B cell (primary cell): ENCODE data around the gene IGBP1. TPM values are rescaled to one million over a fixed set of nuclear protein-coding genes. Genes with fewer than 3 reads are reported as not detected.
A peak's percentile ranks its signal among the peaks of the same experiment; 100 is the strongest.

Experiments used
- ATAC-seq: fragments of 200-7000 bp; cut with Tn5 transposase; one replicate; pipeline ENCODE4 v1.10.0; 2021; ENCODE audit warnings: low read depth, mild to moderate bottlenecking, moderate number of reproducible peaks, moderate library complexity
- CTCF ChIA-PET: fragments of 350-600 bp; sonication (Branson Sonifier 250); formaldehyde crosslinking; loops from one replicate; lab custom pipeline; 2021; ENCODE audit warnings: antibody characterized with exemption, inconsistent platforms; lab: Charles Lee
- POLR2A ChIA-PET: fragments of 350-600 bp; sonication (Branson Sonifier 250); formaldehyde crosslinking; loops from one replicate; lab custom pipeline; 2021; ENCODE audit warnings: antibody characterized with exemption; lab: Charles Lee
- DNase-seq: peaks from one replicate; pipeline ENCODE4 v3.0.0; 2013
- H2AFZ ChIP-seq: 2 replicates; pipeline ENCODE4 v1.6.1; 2012; ENCODE audit warnings: mild to moderate bottlenecking, low read depth, low read length; ENCODE audit not compliant: insufficient read depth, poor library complexity, severe bottlenecking
- H3K27ac ChIP-seq, 2 donors: 1 replicate in 1 of 2; 2 replicates in 1 of 2; pipeline ENCODE4 v1.5.1; 2012 to 2013; ENCODE audit warnings: low read length in 2 of 2, mild to moderate bottlenecking in 2 of 2, moderate library complexity in 1 of 2
- H3K27me3 ChIP-seq, 4 experiments: fragments of 200-600 bp in 1 of 4; sonication (generic) in 1 of 4; replicated peaks in 1 of 4; 1 replicate in 2 of 4; 2 replicates in 2 of 4; pipeline versions ENCODE4 v1.6.1 to v1.7.0; 2013 to 2016; ENCODE audit warnings: low read length in 3 of 4, mild to moderate bottlenecking in 2 of 4, mixed read lengths in 1 of 4, moderate library complexity in 1 of 4; ENCODE audit not compliant: insufficient read depth in 4 of 4, control insufficient read depth in 3 of 4; ENCODE audit errors: control extremely low read depth in 1 of 4
- H3K36me3 ChIP-seq, 2 experiments: replicated peaks in 1 of 2; 1 replicate in 1 of 2; 2 replicates in 1 of 2; pipeline versions ENCODE4 v1.6.1 to v1.7.1; 2013; ENCODE audit warnings: low read length in 1 of 2; ENCODE audit not compliant: insufficient read depth in 2 of 2, control insufficient read depth in 1 of 2; ENCODE audit errors: control extremely low read depth in 1 of 2, extremely low read depth in 1 of 2
- H3K4me1 ChIP-seq, 2 donors: fragments of 200-600 bp in 1 of 2; sonication (generic) in 1 of 2; 1 replicate in 1 of 2; 2 replicates in 1 of 2; pipeline versions ENCODE4 v1.5.1 to v1.6.1; 2013 to 2017; ENCODE audit warnings: low read length in 2 of 2; ENCODE audit not compliant: control insufficient read depth in 2 of 2, insufficient read depth in 2 of 2
- H3K4me2 ChIP-seq: replicated peaks from 2 replicates; pipeline ENCODE3; 2012; ENCODE audit warnings: mild to moderate bottlenecking, low read depth, low read length; ENCODE audit not compliant: poor library complexity, severe bottlenecking
- H3K4me3 ChIP-seq, 5 experiments: fragments of 200-600 bp in 1 of 5; sonication (generic) in 1 of 5; 1 replicate in 3 of 5; 2 replicates in 2 of 5; pipeline versions ENCODE4 v1.5.1 to v1.7.0; 2011 to 2016; ENCODE audit warnings: low read length in 4 of 5, mild to moderate bottlenecking in 4 of 5, low read depth in 2 of 5, control low read depth in 1 of 5, moderate library complexity in 1 of 5; ENCODE audit not compliant: insufficient read depth in 1 of 5; ENCODE audit errors: control extremely low read depth in 1 of 5, extremely low read depth in 1 of 5
- H3K79me2 ChIP-seq: fragments of 200-600 bp; sonication (generic); one replicate; pipeline ENCODE4 v1.6.0; 2016; ENCODE audit warnings: low read length; ENCODE audit not compliant: control insufficient read depth, insufficient read depth
- H3K9ac ChIP-seq: fragments of 200-600 bp; sonication (generic); 2 replicates; pipeline ENCODE4 v1.6.1; 2017; ENCODE audit warnings: mild to moderate bottlenecking, low read length, moderate library complexity
- H3K9me3 ChIP-seq, 3 donors: one replicate each; pipeline versions ENCODE4 v1.6.1 to v1.7.1; 2013; ENCODE audit warnings: low read length in 2 of 3; ENCODE audit not compliant: control insufficient read depth in 2 of 3, insufficient read depth in 1 of 3; ENCODE audit errors: control extremely low read depth in 1 of 3
- H4K20me1 ChIP-seq: 2 replicates; pipeline ENCODE4 v1.6.0; 2012; ENCODE audit warnings: mild to moderate bottlenecking, low read length; ENCODE audit not compliant: insufficient read depth, control insufficient read depth, poor library complexity, severe bottlenecking
- H3K27ac Mint-ChIP-seq: one replicate; pipeline ENCODE4 v1.8.0; 2021; ENCODE audit warnings: mixed read lengths
- H3K27me3 Mint-ChIP-seq: one replicate; pipeline ENCODE4 v1.8.0; 2021; ENCODE audit warnings: mixed read lengths
- H3K4me1 Mint-ChIP-seq: one replicate; pipeline ENCODE4 v1.8.0; 2021; ENCODE audit warnings: mixed read lengths
- H3K4me3 Mint-ChIP-seq: one replicate; pipeline ENCODE4 v1.8.0; 2021; ENCODE audit warnings: mixed read lengths
- H3K9me3 Mint-ChIP-seq: one replicate; pipeline ENCODE4 v1.8.0; 2022; ENCODE audit warnings: mixed read lengths; ENCODE audit not compliant: insufficient read depth
- EZH2 ChIP-seq: IDR thresholded peaks from 2 replicates; pipeline ENCODE4 v1.6.1; 2012; ENCODE audit warnings: borderline replicate concordance, low read depth, mild to moderate bottlenecking, moderate library complexity, low read length; ENCODE audit not compliant: insufficient read depth, poor library complexity, severe bottlenecking
- WGBS: methylation state at CpG from one replicate; pipeline ENCODE4 v1.1.5; 2013; ENCODE audit warnings: missing lambda C conversion rate; ENCODE audit not compliant: insufficient coverage; 5-methylcytosine and 5-hydroxymethylcytosine counted together
- intact Hi-C: fragments of 100-400 bp; cut with micrococcal nuclease; formaldehyde crosslinking; loops from one replicate; pipeline ENCODE4 v1.10.0; 2022
- polyA plus RNA-seq: library from polyadenylated mRNA; depleted of rRNA; stranded (reverse); fragments of >200 nt; gene quantifications from 2 replicates; pipeline ENCODE4 v1.2.3, GENCODE V29; 2012
- total RNA-seq, 2 donors: library from RNA; stranded (reverse); fragments of 120-200 nt in 1 of 2; gene quantifications; 1 replicate in 1 of 2; 2 replicates in 1 of 2; pipeline versions ENCODE4 v1.2.3 to v1.2.4, GENCODE V29; 2013 to 2022
- TF ChIP-seq, protein P1 (sequence below): fragments of 200-600 bp; IDR thresholded peaks from one replicate; pipeline ENCODE4 v1.8.0; 2022; ENCODE audit warnings: antibody characterized with exemption, mild to moderate bottlenecking

IGBP1 gene
- total and polyA plus RNA-seq, 2 donors (not counting 1 experiment from before 2014, with no cell fraction given), result 45.3 to 54.7 TPM

GRCh38 chrX:70138622-70139021 lies 5.4 kb downstream of the IGBP1 start:
- Histone ChIP-seq H3K4me2 (no peak overlapping the region), H3K79me2 (peaks cover 19% of the 10 kb centered on the region), H4K20me1 (no peaks in the 10 kb centered on the region), H3K9ac (no peak overlapping the region), H3K4me3 (no peak overlapping the region), H3K9me3 (no peaks in the 10 kb centered on the region), H3K4me1 (peaks cover 16% of the 10 kb centered on the region in 2 donors), H2AFZ (no peak overlapping the region), H3K27me3 (no peaks in the 10 kb centered on the region), H3K36me3 (peaks cover 0 to 10% of the 10 kb centered on the region in 2 experiments), H3K27ac (no peak overlapping the region)
- intact Hi-C loops, result loop anchor here (10.0 kb wide), 3 partner anchors 146 to 1396 kb away; partner anchors contain the start of genes OGT, PDZD11, PJA1 and RAB41
- ATAC-seq (no peak), DNase-seq (no peak)
- TF ChIP-seq, protein P1, sequence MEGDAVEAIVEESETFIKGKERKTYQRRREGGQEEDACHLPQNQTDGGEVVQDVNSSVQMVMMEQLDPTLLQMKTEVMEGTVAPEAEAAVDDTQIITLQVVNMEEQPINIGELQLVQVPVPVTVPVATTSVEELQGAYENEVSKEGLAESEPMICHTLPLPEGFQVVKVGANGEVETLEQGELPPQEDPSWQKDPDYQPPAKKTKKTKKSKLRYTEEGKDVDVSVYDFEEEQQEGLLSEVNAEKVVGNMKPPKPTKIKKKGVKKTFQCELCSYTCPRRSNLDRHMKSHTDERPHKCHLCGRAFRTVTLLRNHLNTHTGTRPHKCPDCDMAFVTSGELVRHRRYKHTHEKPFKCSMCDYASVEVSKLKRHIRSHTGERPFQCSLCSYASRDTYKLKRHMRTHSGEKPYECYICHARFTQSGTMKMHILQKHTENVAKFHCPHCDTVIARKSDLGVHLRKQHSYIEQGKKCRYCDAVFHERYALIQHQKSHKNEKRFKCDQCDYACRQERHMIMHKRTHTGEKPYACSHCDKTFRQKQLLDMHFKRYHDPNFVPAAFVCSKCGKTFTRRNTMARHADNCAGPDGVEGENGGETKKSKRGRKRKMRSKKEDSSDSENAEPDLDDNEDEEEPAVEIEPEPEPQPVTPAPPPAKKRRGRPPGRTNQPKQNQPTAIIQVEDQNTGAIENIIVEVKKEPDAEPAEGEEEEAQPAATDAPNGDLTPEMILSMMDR, result no peak
- no peak for TF ChIP-seq EZH2
- POLR2A ChIA-PET, result interaction anchor here (0.6 kb wide), 1 partner anchor 13 kb away, joined by 3 read pairs; no protein-coding TSS in a partner anchor
- no peak overlapping the region for H3K4me3 Mint-ChIP-seq
- CTCF ChIA-PET, result no interaction called here
- no CpG with 5 or more reads among the region's 2 CpGs for WGBS
- no peaks in the 10 kb centered on the region for H3K9me3 Mint-ChIP-seq
- H3K27ac Mint-ChIP-seq, result no peak overlapping the region
- peaks cover 27% of the 10 kb centered on the region for H3K4me1 Mint-ChIP-seq
- H3K27me3 Mint-ChIP-seq, result no peaks in the 10 kb centered on the region

DNA sequence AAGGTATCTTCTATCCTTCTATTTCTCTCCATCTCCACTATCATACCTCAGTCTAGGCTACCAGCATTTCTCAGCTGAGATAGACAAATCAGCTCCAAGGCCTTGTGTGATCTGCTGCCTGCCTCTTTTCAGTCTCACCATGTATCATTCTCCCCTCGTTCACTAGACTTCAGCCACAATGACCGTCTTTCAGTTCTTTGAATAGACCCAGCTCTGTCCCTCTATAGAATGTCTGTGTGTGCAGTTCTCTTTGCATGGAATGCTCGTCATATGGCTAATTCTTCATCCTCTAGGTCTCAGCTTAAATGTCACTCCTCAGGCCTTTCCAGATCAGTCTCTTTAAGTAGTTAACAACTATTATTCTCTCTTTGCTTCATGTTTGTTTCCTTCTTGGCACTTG lies 6.5 kb downstream of the IGBP1 start:
- intact Hi-C loops, result loop anchor here (10.0 kb wide), 3 partner anchors 145 to 1395 kb away; partner anchors contain the start of genes OGT, PDZD11, PJA1 and RAB41
- CTCF ChIA-PET, result no interaction called here
- no peak overlapping the region for H3K4me3 Mint-ChIP-seq

More for the DNA sequence above, 6.5 kb downstream of the IGBP1 start:
- Mint-ChIP-seq H3K27ac (no peak overlapping the region), H3K9me3 (no peaks in the 10 kb centered on the region), H3K4me1 (peaks cover 18% of the 10 kb centered on the region), H3K27me3 (no peaks in the 10 kb centered on the region)
- Histone ChIP-seq H3K27me3 (no peaks in the 10 kb centered on the region), H3K27ac (no peak overlapping the region), H2AFZ (no peak overlapping the region), H3K4me1 (peaks cover 10% of the 10 kb centered on the region in 2 donors), H3K4me2 (no peak overlapping the region), H4K20me1 (no peaks in the 10 kb centered on the region), H3K9ac (no peak overlapping the region), H3K79me2 (peaks cover 9% of the 10 kb centered on the region), H3K4me3 (no peak overlapping the region), H3K36me3 (peaks cover 0 to 10% of the 10 kb centered on the region in 2 experiments), H3K9me3 (no peaks in the 10 kb centered on the region)
- ATAC-seq (no peak), DNase-seq (peak; percentile 10)
- POLR2A ChIA-PET, result interaction anchor here (0.6 kb wide), 1 partner anchor 976 kb away, joined by 3 read pairs; no protein-coding TSS in a partner anchor
- no CpG with 5 or more reads among the region's 3 CpGs for WGBS
- TF ChIP-seq EZH2, result no peak
- TF ChIP-seq, protein P1, result no peak
